Islet precursor cell (in vitro differentiated cells): Measurements from ENCODE around the gene PPFIBP1.

Experiments used
- DNase-seq: peaks from one replicate; pipeline ENCODE4 v3.0.0-alpha.2; 2018

Gene PPFIBP1

GRCh38 chr12:27513155-27513824, 10.7 kb upstream of the PPFIBP1 start:
- DNase-seq: peak; percentile 70

GRCh38 chr12:27515671-27516070, 8.3 kb upstream of the PPFIBP1 start:
- DNase-seq: peak; percentile 82

- DNase-seq: no peak
These were observed 7.4 kb upstream of the PPFIBP1 start for GRCh38 chr12:27516625-27517024.

- DNase-seq: no peak
These were observed 6.5 kb upstream of the PPFIBP1 start for GRCh38 chr12:27517546-27517945.

DNA sequence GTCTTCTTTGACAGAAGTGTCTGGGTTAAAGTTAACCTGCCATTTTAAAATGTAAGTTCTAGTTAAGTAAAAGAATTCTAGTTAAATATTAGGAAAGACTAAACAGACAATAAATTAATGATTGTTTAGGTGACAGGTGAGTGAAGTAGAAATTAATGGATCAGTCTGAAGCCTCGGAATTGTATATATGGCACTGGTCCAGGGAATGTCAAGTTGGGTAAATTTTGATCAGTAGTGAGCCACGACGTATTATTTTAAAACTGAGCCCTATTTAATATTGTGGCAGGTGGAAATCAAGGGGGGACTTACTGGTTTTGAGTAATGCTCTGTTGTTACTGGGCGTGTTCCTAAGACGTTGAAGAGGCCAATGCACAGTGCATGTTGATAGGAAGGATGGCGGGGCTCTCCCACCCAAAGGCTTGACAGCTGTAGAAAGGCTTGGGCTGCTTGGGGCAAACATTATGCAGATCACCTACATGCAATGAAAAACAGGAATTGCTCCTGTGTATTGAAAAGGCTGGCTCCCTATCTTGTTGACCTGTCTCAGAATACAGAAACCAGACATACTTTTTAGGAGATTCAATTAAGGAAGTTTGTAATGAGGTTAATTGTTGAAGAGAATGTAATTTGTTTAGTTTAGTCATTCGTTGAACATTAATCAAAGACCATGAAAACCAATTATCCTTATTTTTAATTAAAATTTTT, 5.9 kb upstream of the PPFIBP1 start:
- peak; percentile 78 for DNase-seq

DNA sequence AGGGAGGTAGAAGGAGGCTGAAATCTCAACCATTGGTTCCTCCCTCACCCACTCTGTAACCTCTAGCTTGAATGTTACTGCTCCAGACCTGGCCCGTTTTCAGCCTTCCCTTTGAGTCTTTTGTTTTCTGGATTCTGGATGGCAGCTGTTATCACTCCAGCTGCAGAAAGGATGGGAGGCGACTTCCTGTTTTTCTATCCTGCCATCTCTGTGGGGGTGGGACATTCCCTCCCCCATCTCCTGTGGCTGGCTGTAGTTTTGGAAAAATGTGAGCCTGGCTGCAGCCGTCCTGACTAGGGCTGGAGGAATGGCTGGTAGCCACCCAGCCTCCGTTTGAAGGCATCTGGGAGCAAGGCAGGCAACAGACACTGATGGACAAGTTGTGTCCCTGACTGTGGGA, 2.9 kb upstream of the PPFIBP1 start:
- DNase-seq: peak; percentile 96

GRCh38 chr12:27521981-27522380, 2.0 kb upstream of the PPFIBP1 start:
- DNase-seq: no peak

GRCh38 chr12:27523305-27523641, 733 bp upstream of the PPFIBP1 start:
- no peak for DNase-seq

DNA sequence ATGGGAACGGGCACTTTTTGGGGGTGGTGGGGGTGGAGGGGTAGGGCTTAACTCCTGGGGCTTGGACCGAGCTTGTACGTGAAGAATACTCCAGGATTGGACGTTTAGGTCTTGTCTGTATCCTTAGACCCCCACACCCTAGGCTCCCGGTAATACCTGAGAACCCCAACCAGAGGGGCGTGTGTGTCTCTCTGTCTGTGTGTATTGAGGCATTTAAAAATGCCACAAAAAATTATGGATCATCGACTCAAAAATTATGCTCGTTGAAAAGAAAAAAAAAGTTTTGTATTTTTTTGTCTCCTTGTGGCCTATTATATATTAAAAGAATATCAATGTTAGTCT, 459 bp downstream of the PPFIBP1 start:
- no peak for DNase-seq

DNA sequence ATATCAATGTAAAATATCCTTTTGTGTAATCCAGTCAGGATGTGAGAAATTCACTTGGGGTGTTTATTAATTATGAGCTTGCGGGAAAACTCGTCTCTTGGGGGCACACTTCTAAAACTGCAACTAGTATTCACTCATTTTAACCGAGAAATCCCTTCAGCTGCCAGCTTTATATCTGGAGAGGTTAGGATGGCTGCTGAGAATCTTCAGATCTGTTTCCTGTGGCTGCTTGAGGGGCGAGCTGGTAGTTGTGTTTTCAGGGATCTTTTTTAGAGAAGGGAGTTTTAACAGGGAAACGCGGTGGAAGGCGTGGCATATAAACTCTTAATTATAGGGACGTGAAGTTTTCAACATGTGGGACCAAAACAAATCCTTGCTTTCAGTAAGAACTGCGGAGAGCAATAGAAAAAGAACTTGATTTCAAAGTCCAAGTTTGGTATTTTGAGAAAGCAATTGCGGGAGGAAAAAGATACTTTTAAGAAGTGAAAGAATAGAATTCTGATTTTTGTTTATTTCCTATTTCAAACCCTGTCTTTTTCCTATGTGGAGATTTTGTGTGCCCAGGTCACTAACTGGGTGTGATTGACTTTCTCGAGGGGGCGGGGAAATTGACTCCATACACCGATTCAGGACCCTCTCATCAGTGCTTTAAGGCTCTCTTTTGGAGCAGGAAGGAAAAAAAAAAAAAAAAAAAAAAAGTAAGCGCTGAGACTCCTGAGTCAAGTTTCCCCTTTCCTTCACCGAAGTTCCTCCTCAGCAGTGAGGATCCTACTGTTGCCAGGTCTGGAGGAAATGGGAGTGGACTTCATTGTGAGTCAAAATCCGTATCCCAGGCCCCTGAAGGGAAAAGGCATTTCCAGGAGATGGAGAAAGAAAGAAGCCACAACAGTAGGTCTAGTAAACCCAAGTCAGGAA, 1.1 kb downstream of the PPFIBP1 start:
- DNase-seq: peak; percentile 83

- DNase-seq: no peak
These were observed 3.5 kb downstream of the PPFIBP1 start for GRCh38 chr12:27527512-27527911.

DNA sequence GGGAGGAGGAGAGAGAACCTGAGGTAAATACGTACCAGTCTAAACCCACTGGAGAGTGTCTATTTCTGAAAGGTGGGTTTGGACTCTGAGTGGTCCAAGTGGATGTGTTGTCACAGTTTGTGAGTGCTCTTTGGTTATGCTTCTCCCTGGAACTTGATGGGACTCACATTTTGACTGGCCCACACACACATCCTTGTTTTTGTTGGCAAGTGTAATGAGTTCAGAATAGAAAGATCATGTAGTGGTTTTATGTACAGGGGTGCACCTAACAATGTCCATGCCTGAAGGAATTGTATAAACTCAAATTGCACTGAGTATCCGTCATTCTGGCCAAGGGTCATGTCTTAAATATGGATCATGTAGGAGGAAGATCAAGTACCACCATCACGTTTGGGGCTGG, 4.8 kb downstream of the PPFIBP1 start:
- no peak for DNase-seq

GRCh38 chr12:27530157-27530922, 6.3 kb downstream of the PPFIBP1 start:
- no peak for DNase-seq

GRCh38 chr12:27531896-27532295, 7.9 kb downstream of the PPFIBP1 start:
- DNase-seq: peak; percentile 9

DNA sequence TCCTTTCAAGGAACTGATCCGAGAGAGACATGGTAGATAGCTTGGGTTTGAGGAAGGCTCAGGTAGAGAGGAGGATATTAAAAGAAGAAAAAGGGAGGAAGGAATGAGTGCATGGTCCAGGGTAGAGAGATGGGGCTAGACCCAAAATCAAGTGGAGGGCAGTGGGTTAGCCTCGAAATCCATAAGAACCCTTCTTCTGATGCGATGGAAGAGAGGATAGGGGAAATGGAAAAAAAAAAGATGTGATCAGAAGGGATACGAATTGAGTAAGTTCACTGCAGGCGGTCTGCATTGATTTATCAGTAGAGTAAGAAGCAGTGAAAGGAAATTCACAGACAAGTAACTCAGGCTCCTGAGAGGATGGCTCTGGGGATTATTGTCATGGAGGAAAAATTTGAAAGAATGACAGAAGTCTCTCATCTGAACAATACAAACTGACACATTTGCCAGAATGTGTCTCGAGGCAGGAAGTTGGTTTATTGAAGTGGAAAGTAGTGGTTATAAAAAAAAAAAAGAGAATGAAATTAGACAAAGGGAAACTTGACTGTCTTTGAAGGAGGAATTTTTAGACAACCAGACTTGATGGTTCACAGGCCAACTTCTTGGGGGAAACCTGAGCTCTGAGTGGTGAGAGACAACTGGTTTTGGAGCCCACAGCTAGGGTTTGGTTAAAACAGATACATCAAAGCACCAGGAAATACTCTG, 10.2 kb downstream of the PPFIBP1 start:
- peak; percentile 55 for DNase-seq

- no peak for DNase-seq
These were observed 10.8 kb downstream of the PPFIBP1 start for GRCh38 chr12:27534765-27535161.

- peak; percentile 28 for DNase-seq
These were observed 11.3 kb downstream of the PPFIBP1 start for GRCh38 chr12:27535318-27535717.

DNA sequence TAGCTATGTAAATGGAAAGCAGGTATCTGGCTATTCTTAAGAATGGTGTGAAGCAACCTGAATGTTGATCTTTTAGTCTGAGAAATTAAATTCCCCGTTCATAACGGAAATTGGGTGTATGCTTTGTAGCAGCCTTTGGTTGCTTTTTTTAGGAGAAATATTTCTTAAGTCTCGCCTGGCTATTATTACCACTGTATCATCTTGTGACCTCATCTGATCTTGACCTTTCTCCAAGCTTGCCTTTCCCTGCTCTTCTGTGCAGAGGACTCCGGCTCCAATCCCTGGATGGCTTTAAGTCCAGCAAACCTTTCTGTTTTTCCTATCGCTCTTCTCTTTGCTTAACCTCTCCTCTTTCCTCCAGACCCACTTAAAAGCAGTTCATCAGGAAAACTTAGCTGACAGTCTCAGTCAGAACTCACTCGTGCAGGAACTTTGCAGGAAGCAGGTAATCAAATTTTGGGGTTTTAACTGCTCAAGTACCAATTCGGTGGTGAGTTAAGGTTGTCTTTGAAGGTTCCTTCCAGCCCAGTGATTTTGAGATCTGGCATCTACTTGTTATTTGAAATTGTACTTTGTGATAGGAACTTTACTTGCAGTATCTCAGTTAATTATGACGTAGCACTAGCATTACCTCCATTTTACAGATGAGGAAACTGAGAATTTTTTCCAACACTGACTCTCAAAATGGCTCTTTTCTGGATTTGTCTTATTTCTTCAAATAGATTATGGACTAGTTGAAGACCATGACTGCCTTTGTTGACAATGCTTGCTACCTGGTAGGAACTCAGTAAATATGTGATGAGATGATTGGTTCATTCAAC, 14.1 kb downstream of the PPFIBP1 start:
- peak; percentile 33 for DNase-seq

DNA sequence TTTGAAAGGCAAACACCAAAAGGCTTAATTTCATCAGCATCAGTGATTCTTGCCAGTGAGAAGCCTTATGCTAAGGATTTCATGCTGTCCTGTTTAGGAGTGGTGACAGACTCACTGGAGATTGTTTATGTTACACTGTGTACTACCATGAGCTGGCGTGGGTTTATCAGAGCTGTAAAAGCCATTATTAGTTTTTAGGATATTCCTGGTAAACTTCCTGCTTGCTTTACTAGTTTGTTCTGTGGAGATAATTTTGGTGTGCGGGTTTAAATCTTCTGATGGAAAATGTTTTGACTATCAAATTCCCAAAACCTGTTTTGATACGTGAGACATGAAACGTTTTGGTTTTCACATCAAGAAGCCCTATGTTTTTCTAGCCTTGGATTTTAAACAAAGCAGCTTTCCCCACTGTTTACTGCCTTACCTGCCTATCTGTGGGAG, 15.2 kb downstream of the PPFIBP1 start:
- peak; percentile 27 for DNase-seq

DNA sequence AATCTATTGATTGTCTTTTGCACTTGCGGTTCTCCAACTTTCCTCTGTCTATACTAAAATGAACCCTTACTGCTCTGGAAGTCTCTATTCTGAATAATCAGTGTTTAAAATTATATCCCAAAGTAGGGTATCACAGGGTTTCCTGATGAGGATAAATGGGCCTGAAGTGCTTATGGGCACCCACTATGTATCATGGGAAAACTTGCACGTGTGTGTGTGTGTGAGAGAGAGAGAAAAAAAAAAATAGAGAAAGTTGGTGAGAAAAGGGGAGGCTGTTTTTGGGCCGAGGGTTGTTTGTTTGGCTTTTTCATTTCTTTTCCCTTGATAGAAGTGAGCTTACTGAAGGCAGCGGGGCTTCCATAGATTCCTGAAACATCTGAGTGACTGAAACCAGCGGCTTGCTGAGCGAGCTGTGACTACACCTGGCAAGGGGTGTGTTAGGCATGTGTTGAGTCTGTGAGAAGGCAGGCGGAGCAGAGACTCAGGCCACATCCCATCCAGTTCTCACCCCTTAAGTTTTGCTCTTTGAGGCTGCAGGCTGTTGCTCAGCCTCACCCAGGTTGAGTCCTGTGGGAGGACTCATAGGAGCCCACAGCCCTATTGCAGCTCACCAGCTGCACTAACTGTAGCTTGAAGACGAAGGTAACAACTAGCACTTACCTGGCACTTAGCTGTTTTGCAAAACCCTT, 17.2 kb downstream of the PPFIBP1 start:
- peak; percentile 85 for DNase-seq

GRCh38 chr12:27542628-27543027, 18.6 kb downstream of the PPFIBP1 start:
- DNase-seq: no peak
